Neural cell (in vitro differentiated cells): ENCODE results near the gene DAP. TPM values are rescaled to one million over a fixed set of nuclear protein-coding genes. Genes with fewer than 3 reads are reported as not detected.

Experiments
- H2AFZ ChIP-seq: fragments of 200-600, 300-800 bp; sonication (generic), shearing (Covaris generic); 2 replicates; pipeline ENCODE4 v1.6.0; 2014; ENCODE audit warnings: low read depth, mild to moderate bottlenecking, antibody characterized with exemption, low read length, moderate library complexity
- H3F3A ChIP-seq: fragments of 200-600 bp; shearing (Covaris generic); 2 replicates; pipeline ENCODE4 v1.6.1; 2016; ENCODE audit warnings: mild to moderate bottlenecking, moderate library complexity, mixed read lengths, antibody characterized with exemption, low read length; ENCODE audit not compliant: insufficient read depth, poor library complexity, severe bottlenecking
- H3K27ac ChIP-seq: fragments of 200-600, 300-800 bp; sonication (generic), shearing (Covaris generic); 2 replicates; pipeline ENCODE4 v1.5.1; 2014; ENCODE audit warnings: mild to moderate bottlenecking, low read length, moderate library complexity
- H3K27me3 ChIP-seq: fragments of 300-800, 200-600 bp; sonication (generic), shearing (Covaris generic); 2 replicates; pipeline ENCODE4 v1.6.0; 2014; ENCODE audit warnings: mild to moderate bottlenecking, low read depth, low read length, moderate library complexity; ENCODE audit not compliant: insufficient read depth
- H3K36me3 ChIP-seq: fragments of 300-800, 200-600 bp; sonication (generic), shearing (Covaris generic); 2 replicates; pipeline ENCODE4 v1.5.1; 2014; ENCODE audit warnings: mild to moderate bottlenecking, antibody characterized with exemption, low read length, moderate library complexity; ENCODE audit not compliant: insufficient read depth
- H3K4me2 ChIP-seq: fragments of 300-800, 200-600 bp; sonication (generic), shearing (Covaris generic); 2 replicates; pipeline ENCODE4 v1.6.0; 2014; ENCODE audit warnings: mild to moderate bottlenecking, low read length
- H3K4me3 ChIP-seq: fragments of 300-800, 200-600 bp; sonication (generic), shearing (Covaris generic); 2 replicates; pipeline ENCODE4 v1.5.1; 2014; ENCODE audit warnings: mild to moderate bottlenecking, low read length, moderate library complexity
- H3K79me2 ChIP-seq: fragments of 200-600 bp; shearing (Covaris generic); replicated peaks from 2 replicates; pipeline ENCODE4 v1.6.0; 2014; ENCODE audit warnings: mild to moderate bottlenecking, low read length, moderate library complexity; ENCODE audit not compliant: insufficient read depth
- H3K9ac ChIP-seq: fragments of 300-800, 200-600 bp; sonication (generic), shearing (Covaris generic); 2 replicates; pipeline ENCODE4 v1.6.1; 2016; ENCODE audit warnings: mild to moderate bottlenecking, low read length, mixed read lengths
- H3K9me2 ChIP-seq: fragments of 200-600 bp; shearing (Covaris generic); 2 replicates; pipeline ENCODE4 v1.6.1; 2016; ENCODE audit warnings: mild to moderate bottlenecking, low read length, mixed read lengths; ENCODE audit not compliant: insufficient read depth
- H3K9me3 ChIP-seq: fragments of 200-600, 300-800 bp; sonication (generic), shearing (Covaris generic); 2 replicates; pipeline ENCODE4 v1.6.1; 2016; ENCODE audit warnings: mild to moderate bottlenecking, mixed run types, low read length, moderate library complexity, mixed read lengths
- H4K20me1 ChIP-seq: fragments of 200-600 bp; shearing (Covaris generic); 2 replicates; pipeline ENCODE4 v1.6.1; 2016; ENCODE audit warnings: mild to moderate bottlenecking, mixed run types; ENCODE audit not compliant: insufficient read depth
- CTCF ChIP-seq: fragments of 450-650 bp; IDR thresholded peaks from 2 replicates; pipeline ENCODE4 v1.5.1; 2014; ENCODE audit warnings: antibody characterized with exemption, mild to moderate bottlenecking, moderate library complexity; ENCODE audit not compliant: poor library complexity, severe bottlenecking
- EP300 ChIP-seq: fragments of 450-650 bp; conservative IDR thresholded peaks from 2 replicates; pipeline ENCODE4 v1.6.1; 2014; ENCODE audit warnings: antibody characterized with exemption, mild to moderate bottlenecking, moderate library complexity; ENCODE audit not compliant: poor library complexity, severe bottlenecking
- EZH2 ChIP-seq: fragments of 200-600, 300-800 bp; shearing (Covaris generic), sonication (generic); IDR thresholded peaks from 2 replicates; pipeline ENCODE4 v1.6.1; 2014; ENCODE audit warnings: antibody characterized with exemption, low read length, borderline replicate concordance, mild to moderate bottlenecking; ENCODE audit not compliant: insufficient read depth, poor library complexity, severe bottlenecking
- MXI1 ChIP-seq: fragments of 450-650 bp; conservative IDR thresholded peaks from 2 replicates; pipeline ENCODE4 v1.6.1; 2014; ENCODE audit warnings: antibody characterized with exemption, mild to moderate bottlenecking; ENCODE audit not compliant: poor library complexity, severe bottlenecking
- POLR2AphosphoS5 ChIP-seq: IDR thresholded peaks from 2 replicates; pipeline ENCODE4 v1.6.1; 2012
- RAD21 ChIP-seq: fragments of 450-650 bp; conservative IDR thresholded peaks from 2 replicates; pipeline ENCODE4 v1.6.1; 2014; ENCODE audit warnings: antibody characterized with exemption, mild to moderate bottlenecking, moderate library complexity
- REST ChIP-seq: IDR thresholded peaks from 2 replicates; pipeline ENCODE4 v1.6.1; 2012; ENCODE audit warnings: borderline replicate concordance
- SMC3 ChIP-seq: fragments of 450-650 bp; conservative IDR thresholded peaks from 2 replicates; pipeline ENCODE4 v1.6.1; 2014; ENCODE audit warnings: antibody characterized with exemption, mild to moderate bottlenecking, moderate library complexity; ENCODE audit not compliant: poor library complexity
- TAF1 ChIP-seq: IDR thresholded peaks from 2 replicates; pipeline ENCODE4 v1.6.1; 2012; ENCODE audit warnings: low read depth
- polyA plus RNA-seq: library from polyadenylated mRNA; depleted of rRNA; stranded (reverse); fragments of >200 nt; gene quantifications from 2 replicates; pipeline ENCODE4 v1.2.3, GENCODE V29; 2014

Gene DAP
- polyA plus RNA-seq, 1 donor from 2014 or later, result 9.3 TPM

GRCh38 chr5:10686890-10687289, 74.1 kb downstream of the DAP start:
- H4K20me1 ChIP-seq, result no peaks in the 10 kb centered on the region
- no peak overlapping the region for H2AFZ ChIP-seq
- H3K36me3 ChIP-seq, result no peaks in the 10 kb centered on the region
- TF ChIP-seq RAD21 (no peak), SMC3 (no peak), MXI1 (no peak), REST (no peak), TAF1 (no peak), EZH2 (no peak), POLR2AphosphoS5 (no peak), EP300 (no peak), CTCF (no peak)
- no peak overlapping the region for H3K4me3 ChIP-seq
- H3K27me3 ChIP-seq, result no peaks in the 10 kb centered on the region
- no peak overlapping the region for H3K27ac ChIP-seq
- no peaks in the 10 kb centered on the region for H3K9me2 ChIP-seq
- H3K9ac ChIP-seq, result no peak overlapping the region
- H3F3A ChIP-seq, result no peaks in the 10 kb centered on the region
- no peaks in the 10 kb centered on the region for H3K9me3 ChIP-seq
- no peak overlapping the region for H3K4me2 ChIP-seq
- no peaks in the 10 kb centered on the region for H3K79me2 ChIP-seq

- Histone ChIP-seq H3K4me2 (no peak overlapping the region), H2AFZ (no peak overlapping the region), H3K27ac (no peak overlapping the region), H3K9ac (no peak overlapping the region), H4K20me1 (no peaks in the 10 kb centered on the region), H3K36me3 (no peaks in the 10 kb centered on the region), H3K4me3 (no peak overlapping the region), H3K79me2 (no peaks in the 10 kb centered on the region), H3K27me3 (no peaks in the 10 kb centered on the region), H3F3A (no peaks in the 10 kb centered on the region), H3K9me2 (no peaks in the 10 kb centered on the region), H3K9me3 (no peaks in the 10 kb centered on the region)
- TF ChIP-seq CTCF (no peak), MXI1 (no peak), EP300 (no peak), EZH2 (no peak), REST (no peak), SMC3 (no peak), RAD21 (no peak), POLR2AphosphoS5 (no peak), TAF1 (no peak)
Measured at GRCh38 chr5:10685115-10685521, 75.9 kb downstream of the DAP start.
